Epidermal melanocyte (primary cell): Measurements from ENCODE around the gene TANK.
"Not testable (repeated sequence)": the region's sequence is repeated elsewhere in the genome, so short reads cannot be mapped to it uniquely, and the experiment has no call there.

Experiments used
- DNase-seq: peaks from one replicate; pipeline ENCODE4 v3.0.0; 2011; ENCODE audit warnings: low spot score; ENCODE audit not compliant: insufficient read length

Gene TANK

GRCh38 chr2:161166538-161167409 lies 6.5 kb downstream of the TANK start:
- no peak for DNase-seq

GRCh38 chr2:161169335-161169734 lies 9.1 kb downstream of the TANK start:
- no peak for DNase-seq

GRCh38 chr2:161170377-161170776 lies 10.1 kb downstream of the TANK start:
- DNase-seq, result no peak

GRCh38 chr2:161170958-161171932 lies 11.0 kb downstream of the TANK start:
- no peak for DNase-seq

GRCh38 chr2:161172901-161173540 lies 12.8 kb downstream of the TANK start:
- DNase-seq, result no peak

- no peak for DNase-seq
Measured at GRCh38 chr2:161173541-161174194, 13.4 kb downstream of the TANK start.

GRCh38 chr2:161177969-161178368 lies 17.7 kb downstream of the TANK start:
- no peak for DNase-seq

GRCh38 chr2:161178756-161179155 lies 18.5 kb downstream of the TANK start:
- DNase-seq, result no peak

GRCh38 chr2:161190050-161190449 lies 29.8 kb downstream of the TANK start:
- DNase-seq, result no peak

GRCh38 chr2:161195602-161196001 lies 35.4 kb downstream of the TANK start:
- not testable (repeated sequence) for DNase-seq

GRCh38 chr2:161199912-161200701 lies 39.9 kb downstream of the TANK start:
- no peak for DNase-seq

GRCh38 chr2:161204846-161205245 lies 44.6 kb downstream of the TANK start:
- no peak for DNase-seq

- DNase-seq, result no peak
Measured at GRCh38 chr2:161206471-161207032, 46.3 kb downstream of the TANK start.

- no peak for DNase-seq
Measured at GRCh38 chr2:161207941-161208340, 47.7 kb downstream of the TANK start.

GRCh38 chr2:161208527-161209139 lies 48.4 kb downstream of the TANK start:
- no peak for DNase-seq

- DNase-seq, result no peak
Measured at GRCh38 chr2:161209902-161210301, 49.7 kb downstream of the TANK start.

- no peak for DNase-seq
Measured at GRCh38 chr2:161217597-161218185, 57.5 kb downstream of the TANK start.

- DNase-seq, result no peak
Measured at GRCh38 chr2:161219211-161219610, 59.0 kb downstream of the TANK start.

- DNase-seq, result no peak
Measured at GRCh38 chr2:161223139-161223732, 63.0 kb downstream of the TANK start.
